ENCODE results near the gene DHX32.
"Not testable (repeated sequence)": the region's sequence is repeated elsewhere in the genome, so short reads cannot be mapped to it uniquely, and the experiment has no call there.

DHX32 gene

GRCh38 chr10:125881192-125881591 is at the start of gene DHX32:
Gene DHX32 (minus strand): TSS chr10:125881292. CDS start chr10:125880824, 468 bp downstream.
- no peak for DNase-seq (ENCODE audit: low read depth)

DNA sequence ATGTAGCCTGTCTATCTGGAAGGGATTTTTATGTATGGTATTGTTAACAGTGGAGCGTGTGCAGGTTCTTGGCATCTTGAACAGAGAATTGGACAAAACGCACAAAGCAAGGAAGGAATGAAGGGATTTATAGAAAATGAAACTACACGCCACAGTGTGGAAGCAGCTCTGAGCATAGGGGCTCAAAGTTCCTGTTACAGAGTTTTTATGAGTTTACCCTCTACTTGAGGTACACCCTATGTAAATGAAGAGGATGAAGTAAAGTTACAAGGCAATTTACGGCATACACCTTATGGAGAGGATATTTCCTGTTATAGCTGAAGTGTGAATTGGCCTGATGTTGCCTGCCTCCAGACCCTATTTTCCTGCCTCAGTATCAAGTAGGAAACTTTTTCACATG is 48.5 kb upstream of the DHX32 start:
- DNase-seq (ENCODE audit: low read depth): no peak

GRCh38 chr10:125928928-125929585 is 48.0 kb upstream of the DHX32 start:
- DNase-seq (ENCODE audit: low read depth): no peak

DNA sequence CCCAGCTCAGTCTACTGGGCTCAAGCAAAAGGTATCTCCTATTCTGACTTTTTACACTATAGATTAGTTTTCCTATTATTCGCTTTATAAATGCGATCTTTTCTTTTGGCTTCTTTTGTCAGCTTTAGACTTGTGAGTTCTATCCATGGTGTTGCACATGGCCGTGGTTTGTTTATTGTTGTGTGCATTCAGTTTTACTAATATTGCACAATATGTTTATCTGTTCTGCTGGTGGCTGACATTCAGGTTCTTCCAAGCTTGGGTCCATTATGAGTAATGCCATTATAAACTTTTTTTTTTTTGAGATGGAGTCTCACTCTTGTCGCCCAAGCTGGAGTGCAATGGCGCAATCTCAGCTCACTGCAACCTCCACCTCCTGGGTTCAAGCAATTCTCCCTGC is 46.2 kb upstream of the DHX32 start:
- not testable (repeated sequence) for DNase-seq (ENCODE audit: low read depth)

- no peak for DNase-seq (ENCODE audit: low read depth)
Observed at GRCh38 chr10:125926247-125926646, 45.2 kb upstream of the DHX32 start.

DNA sequence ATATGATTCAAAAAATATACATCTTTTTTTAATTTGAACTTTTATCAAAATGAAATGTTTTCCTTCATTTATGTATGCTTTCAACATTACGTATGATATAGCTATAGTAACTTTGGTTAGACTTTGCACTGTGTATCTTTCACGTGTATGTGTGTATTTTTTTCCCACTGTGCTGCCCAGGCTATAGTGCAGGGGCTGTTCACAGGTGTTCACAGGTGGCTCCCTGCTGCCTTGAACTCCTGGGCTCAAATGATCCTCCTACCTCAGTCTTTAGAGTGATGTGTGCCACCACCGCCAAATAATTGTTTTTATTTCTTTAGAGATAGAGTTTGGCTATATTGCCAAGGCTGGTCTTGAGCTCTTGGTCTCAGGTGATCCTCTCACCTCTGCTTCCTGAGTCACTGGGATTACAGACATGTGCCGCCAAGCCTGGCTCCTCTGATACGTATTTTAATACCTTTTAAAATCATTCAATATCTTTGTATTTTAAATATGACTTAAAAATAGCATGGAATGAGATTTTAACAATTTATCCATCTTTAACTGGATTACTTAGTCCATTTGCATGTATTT is 44.3 kb upstream of the DHX32 start:
- no peak for DNase-seq (ENCODE audit: low read depth)

DNA sequence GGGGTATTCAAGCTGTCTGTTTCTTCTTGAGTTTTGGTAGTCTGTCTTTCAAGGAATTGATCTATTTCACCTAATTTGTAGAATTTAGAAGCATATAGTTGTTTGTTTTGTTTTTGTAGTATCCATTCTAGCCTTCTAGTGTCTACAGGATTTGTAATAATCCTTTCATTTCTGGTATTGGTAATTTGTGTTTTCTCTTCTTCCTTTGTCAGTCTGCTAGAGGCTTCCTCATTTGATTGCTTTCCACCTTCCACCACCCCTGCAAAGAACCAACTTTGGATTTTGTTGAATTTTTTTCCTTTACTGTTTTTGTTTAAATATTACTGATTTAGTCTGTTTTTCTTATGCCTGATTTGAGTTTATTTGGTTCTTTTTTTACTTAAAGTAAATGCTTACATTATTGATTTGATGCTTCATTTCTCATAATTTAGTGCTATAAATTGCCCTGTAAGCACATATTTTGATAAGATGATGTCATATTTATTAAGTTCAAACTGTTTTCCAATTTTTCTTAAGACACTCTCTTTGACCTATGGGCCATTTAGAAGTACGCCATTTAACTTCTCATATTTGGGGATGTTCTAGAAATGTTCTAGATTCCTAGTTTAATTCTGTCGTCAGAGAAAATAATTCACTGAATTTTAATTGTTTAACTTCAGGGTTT is 40.7 kb upstream of the DHX32 start:
- not testable (repeated sequence) for DNase-seq (ENCODE audit: low read depth)

DNA sequence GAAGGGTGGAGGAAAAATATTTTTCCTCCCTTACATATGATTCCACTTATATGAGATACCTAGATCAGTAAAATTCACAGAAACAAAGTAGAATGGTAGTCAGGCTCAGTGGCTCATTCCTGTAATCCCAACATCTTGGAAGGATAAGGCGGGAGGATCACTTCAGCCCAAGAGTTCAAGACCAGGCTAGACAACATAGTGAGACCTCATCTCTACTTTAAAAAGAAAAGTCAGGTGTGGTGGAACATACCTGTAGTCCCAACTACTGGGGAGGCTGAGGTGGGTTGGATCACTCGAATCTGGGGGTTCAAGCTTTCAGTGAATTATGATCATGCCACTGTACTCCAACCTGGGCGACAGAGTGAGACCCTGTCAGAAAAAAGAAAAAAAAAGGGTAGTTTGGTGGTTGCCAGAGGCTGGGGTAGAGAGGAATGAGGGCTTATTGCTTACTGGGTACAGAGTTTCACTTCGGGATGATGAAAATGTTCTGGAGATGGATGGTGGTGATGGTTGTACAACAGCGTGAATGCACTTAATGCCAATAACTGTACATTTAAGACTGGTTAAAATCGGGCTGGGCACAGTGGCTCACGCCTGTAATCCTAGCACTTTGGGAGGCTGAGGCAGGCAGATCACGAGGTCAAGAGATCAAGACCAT is 36.7 kb upstream of the DHX32 start:
- not testable (repeated sequence) for DNase-seq (ENCODE audit: low read depth)

DNA sequence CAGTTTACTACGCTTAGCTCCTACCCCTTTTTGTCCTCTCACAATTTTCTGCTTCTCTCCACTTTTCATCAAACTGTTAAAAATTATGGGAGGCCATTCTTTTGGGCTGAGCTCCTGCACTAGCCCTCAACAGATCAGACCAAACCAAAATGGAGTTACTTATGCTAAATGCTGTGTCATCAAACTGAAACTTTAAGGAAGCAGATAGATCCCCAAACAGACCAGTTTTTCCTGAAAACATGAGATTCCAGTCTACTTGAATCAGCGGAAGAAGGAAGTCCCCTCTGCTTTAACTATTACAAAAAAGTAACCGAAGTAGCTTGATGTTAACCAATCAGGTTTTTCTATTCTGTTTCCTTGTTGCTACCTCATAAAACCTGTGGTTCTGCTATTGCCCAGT is 35.9 kb upstream of the DHX32 start:
- no peak for DNase-seq (ENCODE audit: low read depth)

DNA sequence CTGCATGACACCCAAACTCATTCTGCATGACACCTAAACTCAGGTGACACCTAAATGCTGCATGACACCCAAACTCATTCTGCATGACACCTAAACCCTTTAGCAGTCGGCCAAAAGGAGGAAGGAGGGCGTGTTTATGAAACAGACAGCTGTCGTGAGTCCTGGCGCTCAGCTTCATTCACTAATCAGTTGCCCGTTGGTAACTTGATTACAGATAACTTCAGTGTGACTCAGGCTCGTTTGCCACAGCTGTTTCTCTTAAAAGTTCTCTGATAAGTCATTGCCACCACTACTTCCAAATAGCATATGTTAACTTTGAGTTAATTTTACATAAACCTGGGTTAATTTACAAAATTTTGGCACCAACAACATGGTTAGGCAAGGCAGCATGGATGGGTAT is 32.2 kb upstream of the DHX32 start:
- DNase-seq (ENCODE audit: low read depth): not testable (repeated sequence)

DNA sequence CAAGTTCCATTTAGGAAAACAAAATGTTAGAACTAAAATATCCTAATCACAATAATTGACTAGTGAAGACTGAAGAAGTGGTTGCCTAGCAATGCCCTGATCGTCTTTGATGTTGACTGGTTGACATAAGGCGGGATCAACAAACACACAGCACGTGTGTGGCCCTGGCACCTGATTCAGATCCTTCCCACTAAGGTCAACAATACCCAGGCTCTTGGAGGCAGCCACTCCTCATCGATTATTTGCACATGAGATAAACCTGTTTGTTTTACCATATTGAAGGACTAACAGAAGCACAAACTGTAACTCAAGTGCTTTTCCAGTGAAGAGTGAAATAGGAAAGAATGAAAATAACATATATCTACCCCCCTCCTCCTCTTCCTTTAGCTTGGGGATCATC is 30.9 kb upstream of the DHX32 start:
- no peak for DNase-seq (ENCODE audit: low read depth)

GRCh38 chr10:125911145-125911544 is 30.1 kb upstream of the DHX32 start:
- no peak for DNase-seq (ENCODE audit: low read depth)

GRCh38 chr10:125909491-125909890 is 28.4 kb upstream of the DHX32 start:
- DNase-seq (ENCODE audit: low read depth): not testable (repeated sequence)

DNA sequence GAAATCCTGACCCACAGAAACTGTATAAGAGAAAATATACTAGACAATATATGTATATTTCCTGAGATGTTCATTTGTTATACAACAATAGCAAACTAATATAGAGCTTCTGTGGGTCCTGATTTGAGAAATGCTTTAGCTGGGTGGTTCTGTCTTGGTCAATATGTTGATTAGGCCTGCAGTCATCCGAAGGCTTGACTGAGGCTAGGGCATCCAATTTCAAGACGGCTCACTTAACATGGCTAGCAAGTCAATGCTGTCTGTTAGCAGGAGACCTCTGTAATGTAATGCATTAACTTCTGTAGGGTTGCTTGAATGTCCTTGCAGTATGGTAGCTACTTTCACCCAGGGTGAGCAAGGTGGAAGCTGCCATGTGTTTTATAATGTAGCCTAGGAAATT is 27.7 kb upstream of the DHX32 start:
- DNase-seq (ENCODE audit: low read depth): not testable (repeated sequence)

DNA sequence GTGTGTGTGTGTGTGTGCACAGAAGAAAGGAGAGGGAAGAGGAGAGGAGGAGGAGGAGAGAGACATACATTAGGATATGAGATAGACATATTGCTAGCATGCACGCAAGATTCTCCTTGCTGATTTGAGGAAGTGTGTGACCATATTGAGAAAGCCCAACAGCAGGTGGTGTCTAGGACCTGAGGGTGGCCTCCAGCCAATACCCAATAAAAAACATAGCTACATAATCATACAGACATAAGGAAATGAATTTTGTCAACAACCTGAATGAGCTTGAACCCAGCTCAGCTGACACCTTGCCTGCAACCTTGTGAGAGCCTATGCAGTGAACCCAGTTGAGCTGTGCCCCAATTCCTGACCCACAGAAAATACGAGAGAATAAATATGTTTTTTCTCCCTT is 26.5 kb upstream of the DHX32 start:
- not testable (repeated sequence) for DNase-seq (ENCODE audit: low read depth)

- not testable (repeated sequence) for DNase-seq (ENCODE audit: low read depth)
Observed at GRCh38 chr10:125905069-125905994, 24.2 kb upstream of the DHX32 start.

DNA sequence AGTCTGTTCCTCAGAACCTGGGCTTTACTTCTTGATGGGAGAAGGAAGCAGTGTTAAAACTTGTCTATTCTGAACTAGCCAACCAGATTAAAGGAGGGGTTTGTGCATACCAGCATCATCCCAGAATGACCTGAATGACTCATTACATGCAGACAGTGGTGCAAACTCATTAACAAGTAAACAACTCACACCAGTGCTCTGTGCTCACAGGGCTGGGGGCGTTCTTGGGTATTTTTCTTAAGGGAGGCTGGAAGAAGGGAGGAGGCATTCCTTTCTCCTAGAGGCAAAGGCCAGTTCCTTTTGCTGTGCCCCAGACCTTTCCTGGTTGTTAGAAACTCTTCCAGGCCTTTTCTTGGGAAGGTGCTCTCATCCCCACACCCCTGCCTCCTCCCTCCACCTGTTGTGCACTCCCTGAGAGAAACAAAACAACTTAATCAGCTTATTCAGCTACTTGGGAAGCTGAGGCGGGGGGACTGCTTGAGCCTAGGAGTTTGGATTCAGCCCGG is 22.1 kb upstream of the DHX32 start:
- DNase-seq (ENCODE audit: low read depth): not testable (repeated sequence)

DNA sequence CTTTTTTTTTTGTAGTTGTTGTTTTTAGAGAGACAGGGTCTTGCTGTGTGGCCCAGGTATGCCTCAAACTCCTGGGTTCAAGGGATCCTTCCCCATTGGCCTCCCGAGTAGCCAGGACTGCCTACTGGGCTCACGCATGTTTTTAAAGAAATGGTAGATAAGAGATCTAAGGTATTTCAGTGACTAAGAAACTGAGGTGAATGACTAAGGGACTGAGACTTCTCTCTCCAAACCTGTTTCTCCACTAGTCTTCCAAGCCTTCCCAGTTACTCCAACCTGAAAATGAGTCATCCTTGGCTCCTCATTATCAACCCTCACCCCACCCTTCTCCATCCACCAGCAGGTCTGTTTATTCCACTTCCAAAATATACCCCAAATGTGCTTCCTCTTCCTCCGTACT is 19.9 kb upstream of the DHX32 start:
- not testable (repeated sequence) for DNase-seq (ENCODE audit: low read depth)

DNA sequence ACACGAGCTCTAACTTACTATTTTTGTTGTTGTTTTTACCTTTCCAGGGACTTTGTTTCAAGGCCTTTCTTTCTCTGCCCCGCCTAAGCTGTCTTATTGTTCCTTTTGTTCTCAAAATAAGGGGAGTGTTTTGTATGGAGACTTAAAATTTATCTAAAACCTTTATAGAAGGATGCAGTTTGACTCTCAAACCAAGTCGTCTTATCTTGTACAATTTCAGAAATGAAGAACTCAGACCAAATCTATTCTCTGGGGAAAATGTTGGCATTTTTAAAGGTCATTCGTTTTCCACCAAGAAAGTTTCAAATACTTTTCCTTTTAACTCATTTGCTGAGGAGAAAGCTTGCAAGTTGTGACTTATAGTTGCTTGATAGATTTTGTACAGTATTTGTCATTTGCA is 16.2 kb upstream of the DHX32 start:
- not testable (repeated sequence) for DNase-seq (ENCODE audit: low read depth)

GRCh38 chr10:125896088-125896934 is 15.2 kb upstream of the DHX32 start, which contains the start of gene FANK1:
Gene FANK1 (plus strand): TSS chr10:125896564. CDS start chr10:125896643, 79 bp downstream.
- peak; percentile 68 for DNase-seq (ENCODE audit: low read depth)
